ENCODE results near the gene CD40.
A peak's percentile ranks its signal among the peaks of the same experiment; 100 is the strongest.

CD40 gene

DNA sequence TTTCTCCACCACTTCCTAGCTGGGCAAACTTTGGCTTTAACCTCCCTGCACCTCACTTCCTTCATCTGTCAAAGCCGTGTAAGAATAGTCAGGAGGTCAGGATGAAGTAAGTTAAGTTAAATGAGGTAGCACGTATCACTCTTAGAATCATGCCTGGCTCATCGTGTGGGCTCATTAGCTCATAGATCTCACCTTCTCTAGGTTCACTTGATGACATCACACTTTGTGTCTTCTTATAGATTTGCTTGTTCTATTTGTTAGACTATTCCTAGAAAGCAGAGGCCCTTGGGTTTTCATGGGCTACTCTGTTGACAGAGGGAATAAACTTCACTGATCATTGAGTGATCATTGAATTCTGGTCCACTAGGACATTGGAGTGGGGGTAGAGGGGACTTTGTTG lies 16.2 kb upstream of the CD40 start:
- H3K9me3 ChIP-seq (ENCODE audit: control insufficient read depth, low read length): no peaks in the 10 kb centered on the region
- H3K27me3 ChIP-seq (ENCODE audit: control insufficient read depth, insufficient read depth, low read length): peaks cover 41% of the 10 kb centered on the region
- H3K9ac ChIP-seq (ENCODE audit: low read length): no peak overlapping the region
- H3K36me3 ChIP-seq (ENCODE audit: control insufficient read depth, insufficient read depth, low read length): no peaks in the 10 kb centered on the region
- no peaks in the 10 kb centered on the region for H3K4me1 ChIP-seq (ENCODE audit: control insufficient read depth, insufficient read depth, low read length)
- no peak overlapping the region for H3K4me3 ChIP-seq (ENCODE audit: low read length)

DNA sequence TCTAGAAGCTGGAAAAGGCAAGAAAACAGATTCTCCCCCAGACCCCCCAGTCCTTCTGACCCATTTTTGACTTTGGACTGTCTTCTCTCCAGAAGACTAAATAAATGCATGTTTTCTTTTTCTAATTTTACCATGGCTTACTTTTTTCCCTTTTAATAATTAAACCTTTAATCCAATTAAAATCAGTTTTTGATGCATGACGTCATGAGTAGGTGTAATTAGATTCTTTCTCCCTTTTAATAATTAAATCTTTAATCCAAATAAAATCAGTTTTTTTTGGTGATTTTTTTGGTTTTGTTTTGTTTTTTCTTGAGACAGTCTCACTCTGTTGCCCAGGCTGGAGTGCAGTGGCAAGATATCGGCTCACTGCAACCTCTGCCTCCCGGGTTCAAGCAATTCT lies 15.2 kb upstream of the CD40 start:
- Histone ChIP-seq H3K36me3 (ENCODE audit: control insufficient read depth, insufficient read depth, low read length) (no peaks in the 10 kb centered on the region), H3K27me3 (ENCODE audit: control insufficient read depth, insufficient read depth, low read length) (peaks cover 41% of the 10 kb centered on the region)

DNA sequence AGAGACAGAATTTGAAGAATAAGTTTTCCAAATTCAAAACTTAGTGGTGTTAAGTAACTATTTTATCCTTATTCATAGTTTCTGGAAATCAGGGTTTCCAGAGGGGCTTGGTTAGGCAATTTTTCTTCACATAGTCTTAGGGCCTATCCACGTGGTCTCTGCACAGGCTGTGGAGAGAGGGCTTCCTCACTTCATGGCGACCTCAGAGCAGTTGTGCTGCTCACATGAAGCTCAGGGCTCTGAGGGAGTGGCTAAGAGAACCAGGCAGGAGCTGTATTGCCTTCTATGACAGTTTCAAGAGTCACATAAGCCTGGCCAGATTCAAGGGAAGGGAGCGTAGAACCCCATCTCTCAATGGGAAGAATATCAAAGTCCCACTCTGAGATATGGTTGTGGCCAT lies 13.9 kb upstream of the CD40 start:
- H3K9me3 ChIP-seq (ENCODE audit: control insufficient read depth, low read length): no peaks in the 10 kb centered on the region

More for the DNA sequence above, 15.2 kb upstream of the CD40 start:
- Histone ChIP-seq H3K9ac (ENCODE audit: low read length) (no peak overlapping the region), H3K9me3 (ENCODE audit: control insufficient read depth, low read length) (no peaks in the 10 kb centered on the region), H3K4me1 (ENCODE audit: control insufficient read depth, insufficient read depth, low read length) (no peaks in the 10 kb centered on the region), H3K4me3 (ENCODE audit: low read length) (no peak overlapping the region)

DNA sequence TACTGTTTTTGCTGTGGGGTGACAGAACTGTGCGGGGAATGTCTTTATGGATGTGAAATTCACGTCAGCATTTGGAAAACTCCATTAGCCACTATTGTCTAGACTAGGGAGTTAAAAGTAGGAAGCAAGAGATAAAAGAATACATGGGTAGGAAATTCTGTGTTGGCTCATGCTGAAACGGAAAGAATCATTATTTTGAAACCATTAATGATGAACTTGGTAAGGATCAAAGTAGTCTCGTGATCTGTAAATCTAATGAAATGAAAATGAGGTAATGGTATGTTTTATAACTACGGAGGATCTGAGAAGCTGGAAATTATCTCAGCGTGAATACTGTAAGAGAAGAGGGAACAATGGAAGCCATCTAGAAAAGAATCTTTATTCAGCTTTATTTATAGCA lies 11.1 kb upstream of the CD40 start:
- peaks cover 12% of the 10 kb centered on the region for H3K27me3 ChIP-seq (ENCODE audit: control insufficient read depth, insufficient read depth, low read length)
- no peak overlapping the region for H3K4me3 ChIP-seq (ENCODE audit: low read length)
- H3K4me1 ChIP-seq (ENCODE audit: control insufficient read depth, insufficient read depth, low read length): no peaks in the 10 kb centered on the region
- no peak overlapping the region for H3K9ac ChIP-seq (ENCODE audit: low read length)
- H3K9me3 ChIP-seq (ENCODE audit: control insufficient read depth, low read length): no peaks in the 10 kb centered on the region
- no peaks in the 10 kb centered on the region for H3K36me3 ChIP-seq (ENCODE audit: control insufficient read depth, insufficient read depth, low read length)

More for the DNA sequence above, 13.9 kb upstream of the CD40 start:
- H3K4me3 ChIP-seq (ENCODE audit: low read length): no peak overlapping the region
- no peak overlapping the region for H3K9ac ChIP-seq (ENCODE audit: low read length)
- no peaks in the 10 kb centered on the region for H3K36me3 ChIP-seq (ENCODE audit: control insufficient read depth, insufficient read depth, low read length)
- no peaks in the 10 kb centered on the region for H3K4me1 ChIP-seq (ENCODE audit: control insufficient read depth, insufficient read depth, low read length)
- H3K27me3 ChIP-seq (ENCODE audit: control insufficient read depth, insufficient read depth, low read length): peaks cover 34% of the 10 kb centered on the region

DNA sequence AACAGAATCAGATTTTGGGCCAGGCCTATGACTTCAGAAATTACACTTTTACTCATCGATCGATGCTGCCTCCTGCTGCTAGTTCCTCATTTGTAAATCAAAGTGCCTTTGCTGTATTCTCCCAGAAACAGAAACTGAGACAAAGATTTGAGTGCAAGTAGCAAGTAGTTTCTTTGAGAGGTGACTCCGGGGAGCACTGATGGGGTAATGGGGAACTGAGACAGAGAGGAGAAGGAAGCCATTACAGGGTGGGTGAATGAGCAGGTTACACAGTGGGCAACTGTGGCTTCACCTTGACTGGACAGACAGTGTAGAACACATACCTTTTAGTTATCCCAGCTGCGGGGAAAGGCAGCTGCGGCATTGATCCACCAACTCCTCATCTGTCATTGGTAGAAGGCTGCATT lies 9.7 kb upstream of the CD40 start:
- Histone ChIP-seq H3K4me1 (ENCODE audit: control insufficient read depth, insufficient read depth, low read length) (no peaks in the 10 kb centered on the region), H3K9me3 (ENCODE audit: control insufficient read depth, low read length) (no peaks in the 10 kb centered on the region), H3K9ac (ENCODE audit: low read length) (no peak overlapping the region), H3K36me3 (ENCODE audit: control insufficient read depth, insufficient read depth, low read length) (no peaks in the 10 kb centered on the region), H3K27me3 (ENCODE audit: control insufficient read depth, insufficient read depth, low read length) (peaks cover 5% of the 10 kb centered on the region), H3K4me3 (ENCODE audit: low read length) (no peak overlapping the region)

DNA sequence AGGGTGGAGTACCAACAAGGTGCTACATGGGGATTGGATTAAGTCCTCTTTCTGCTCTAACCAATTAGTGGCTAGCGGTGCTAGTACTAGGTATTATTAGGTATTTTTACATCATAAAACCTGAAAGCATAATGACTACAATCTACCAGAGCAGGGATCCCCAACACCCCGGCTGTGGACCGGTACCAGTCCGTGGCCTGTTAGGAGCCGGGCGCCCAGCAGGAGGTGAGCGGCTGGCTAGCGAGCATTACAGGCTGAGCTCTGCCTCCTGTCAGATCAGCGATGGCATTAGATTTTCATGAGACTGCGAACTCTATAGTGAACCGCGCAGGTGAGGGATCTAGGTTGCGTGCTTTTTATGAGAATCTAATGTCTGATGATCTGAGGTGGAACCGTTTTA lies 9.1 kb upstream of the CD40 start:
- Histone ChIP-seq H3K9ac (ENCODE audit: low read length) (no peak overlapping the region), H3K36me3 (ENCODE audit: control insufficient read depth, insufficient read depth, low read length) (no peaks in the 10 kb centered on the region), H3K4me3 (ENCODE audit: low read length) (no peak overlapping the region), H3K9me3 (ENCODE audit: control insufficient read depth, low read length) (no peaks in the 10 kb centered on the region), H3K27me3 (ENCODE audit: control insufficient read depth, insufficient read depth, low read length) (peaks cover 5% of the 10 kb centered on the region), H3K4me1 (ENCODE audit: control insufficient read depth, insufficient read depth, low read length) (no peaks in the 10 kb centered on the region)

DNA sequence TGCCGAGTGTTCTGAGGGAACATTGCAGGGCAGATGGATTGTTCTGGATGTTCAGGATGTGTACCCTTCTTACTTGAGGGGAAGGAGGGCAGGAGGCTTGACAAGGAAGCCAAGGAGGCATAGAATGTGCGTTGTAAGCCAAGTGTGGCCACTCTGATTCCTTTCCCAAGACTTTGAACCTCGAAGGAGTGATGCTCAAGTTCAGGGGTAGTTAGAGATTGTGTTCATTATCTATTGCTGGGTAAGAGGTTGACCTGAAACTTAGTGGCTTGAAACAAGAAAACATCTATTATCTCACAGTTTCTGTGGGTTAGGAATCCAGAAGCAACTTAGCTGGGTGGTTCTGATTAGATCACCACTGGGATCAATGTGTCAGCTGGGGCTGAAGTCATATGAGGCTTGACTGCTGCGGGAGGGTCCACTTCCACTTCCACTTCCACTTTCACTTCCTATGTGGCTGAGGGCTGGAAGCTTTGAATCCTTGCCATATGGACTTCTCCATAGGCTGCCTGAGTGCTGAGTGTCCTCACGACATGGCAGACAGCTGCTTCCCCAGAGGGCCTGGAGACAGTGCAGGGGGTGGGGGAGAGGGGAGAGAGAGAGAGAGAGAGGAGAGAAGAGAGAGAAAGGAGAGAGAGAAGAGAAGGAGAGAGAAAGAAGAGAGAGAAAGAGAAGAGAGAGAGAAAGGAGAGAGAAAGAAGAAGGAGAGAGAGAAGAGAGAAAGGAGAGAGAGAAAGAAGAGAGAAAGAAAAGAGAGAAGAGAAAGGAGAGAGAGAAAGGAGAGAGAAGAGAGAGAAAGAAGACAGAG lies 6.9 kb upstream of the CD40 start:
- Histone ChIP-seq H3K4me1 (ENCODE audit: control insufficient read depth, insufficient read depth, low read length) (no peaks in the 10 kb centered on the region), H3K27me3 (ENCODE audit: control insufficient read depth, insufficient read depth, low read length) (no peaks in the 10 kb centered on the region), H3K4me3 (ENCODE audit: low read length) (no peak overlapping the region), H3K36me3 (ENCODE audit: control insufficient read depth, insufficient read depth, low read length) (no peaks in the 10 kb centered on the region), H3K9me3 (ENCODE audit: control insufficient read depth, low read length) (no peaks in the 10 kb centered on the region), H3K9ac (ENCODE audit: low read length) (no peak overlapping the region)

DNA sequence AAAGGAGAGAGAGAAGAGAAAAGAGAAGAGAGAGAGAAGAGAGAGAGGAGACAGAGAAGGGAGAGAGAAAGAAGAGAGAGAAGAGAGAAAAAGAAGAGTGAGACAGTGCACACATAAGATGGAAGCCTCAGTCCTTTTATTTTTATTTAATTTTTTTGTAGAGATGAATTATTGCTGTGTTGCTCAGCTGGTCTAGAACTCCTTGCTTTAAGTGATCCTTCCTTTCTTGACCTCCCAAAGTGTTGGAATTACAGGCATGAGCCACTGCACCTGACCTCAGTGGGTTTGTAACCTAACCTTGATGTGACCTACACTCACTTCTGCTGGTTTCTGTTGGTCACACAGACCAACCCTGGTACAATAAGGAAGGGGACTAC lies 6.3 kb upstream of the CD40 start:
- H3K9ac ChIP-seq (ENCODE audit: low read length): no peak overlapping the region
- no peaks in the 10 kb centered on the region for H3K9me3 ChIP-seq (ENCODE audit: control insufficient read depth, low read length)
- no peaks in the 10 kb centered on the region for H3K4me1 ChIP-seq (ENCODE audit: control insufficient read depth, insufficient read depth, low read length)
- H3K27me3 ChIP-seq (ENCODE audit: control insufficient read depth, insufficient read depth, low read length): no peaks in the 10 kb centered on the region
- H3K36me3 ChIP-seq (ENCODE audit: control insufficient read depth, insufficient read depth, low read length): no peaks in the 10 kb centered on the region
- no peak overlapping the region for H3K4me3 ChIP-seq (ENCODE audit: low read length)

DNA sequence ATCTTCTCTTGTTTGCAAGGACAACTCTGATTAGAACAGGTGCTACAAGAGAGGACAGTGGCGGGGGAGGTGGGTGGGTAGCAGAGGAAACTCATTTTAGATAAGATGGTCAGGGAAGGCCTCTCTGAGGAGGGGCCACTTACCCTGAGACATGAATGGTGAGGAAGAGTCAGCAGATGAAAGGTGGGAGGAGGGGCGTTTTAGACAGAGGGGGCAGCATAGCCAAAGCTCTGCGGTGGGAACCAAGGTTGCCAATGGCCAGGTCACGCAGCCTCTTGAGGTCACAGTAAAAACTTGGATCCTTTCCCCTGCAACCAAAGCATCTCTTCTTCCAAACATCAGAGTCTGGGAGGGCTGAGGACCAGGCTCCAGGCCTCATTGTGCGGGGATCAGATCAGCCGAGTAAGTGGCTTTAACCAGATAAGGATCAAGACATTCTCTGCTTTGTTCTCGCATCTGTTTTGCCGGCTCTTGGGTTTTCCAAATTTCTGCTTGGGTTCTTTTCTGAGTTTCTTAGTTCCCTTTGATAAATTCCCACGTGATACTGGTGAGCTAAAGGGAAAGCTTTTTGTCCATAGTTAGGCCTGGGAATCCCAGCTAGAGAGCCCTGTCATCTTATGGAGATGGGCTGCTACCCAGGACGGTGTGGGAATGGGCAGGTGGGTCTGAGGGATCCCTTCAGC lies 5.5 kb upstream of the CD40 start:
- H3K36me3 ChIP-seq (ENCODE audit: control insufficient read depth, insufficient read depth, low read length): no peaks in the 10 kb centered on the region
- no peak overlapping the region for H3K4me3 ChIP-seq (ENCODE audit: low read length)
- no peaks in the 10 kb centered on the region for H3K9me3 ChIP-seq (ENCODE audit: control insufficient read depth, low read length)
- no peak overlapping the region for H3K9ac ChIP-seq (ENCODE audit: low read length)
- peaks cover under 1% of the 10 kb centered on the region for H3K27me3 ChIP-seq (ENCODE audit: control insufficient read depth, insufficient read depth, low read length)
- peaks cover 3% of the 10 kb centered on the region for H3K4me1 ChIP-seq (ENCODE audit: control insufficient read depth, insufficient read depth, low read length)

DNA sequence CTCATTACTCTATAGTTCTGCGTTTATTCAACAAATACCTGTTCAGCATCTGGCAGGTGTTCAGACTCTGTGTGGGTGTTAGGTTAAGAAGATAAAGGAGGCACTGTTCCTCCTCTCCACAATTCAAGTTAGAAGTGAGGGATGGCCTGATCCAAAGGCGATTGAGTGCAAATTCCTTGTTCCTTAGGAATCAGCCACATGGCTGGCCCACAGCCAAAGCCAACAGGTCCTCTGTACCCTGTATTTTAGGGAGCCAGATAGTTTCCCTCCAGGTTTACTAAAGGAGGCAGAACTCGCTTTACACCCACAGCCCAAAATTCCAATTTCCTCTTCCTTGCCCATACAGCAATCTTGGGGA lies 5.0 kb upstream of the CD40 start:
- Histone ChIP-seq H3K9ac (ENCODE audit: low read length) (no peak overlapping the region), H3K4me3 (ENCODE audit: low read length) (no peak overlapping the region), H3K27me3 (ENCODE audit: control insufficient read depth, insufficient read depth, low read length) (peaks cover 4% of the 10 kb centered on the region), H3K4me1 (ENCODE audit: control insufficient read depth, insufficient read depth, low read length) (peaks cover 8% of the 10 kb centered on the region), H3K9me3 (ENCODE audit: control insufficient read depth, low read length) (no peaks in the 10 kb centered on the region), H3K36me3 (ENCODE audit: control insufficient read depth, insufficient read depth, low read length) (no peaks in the 10 kb centered on the region)

DNA sequence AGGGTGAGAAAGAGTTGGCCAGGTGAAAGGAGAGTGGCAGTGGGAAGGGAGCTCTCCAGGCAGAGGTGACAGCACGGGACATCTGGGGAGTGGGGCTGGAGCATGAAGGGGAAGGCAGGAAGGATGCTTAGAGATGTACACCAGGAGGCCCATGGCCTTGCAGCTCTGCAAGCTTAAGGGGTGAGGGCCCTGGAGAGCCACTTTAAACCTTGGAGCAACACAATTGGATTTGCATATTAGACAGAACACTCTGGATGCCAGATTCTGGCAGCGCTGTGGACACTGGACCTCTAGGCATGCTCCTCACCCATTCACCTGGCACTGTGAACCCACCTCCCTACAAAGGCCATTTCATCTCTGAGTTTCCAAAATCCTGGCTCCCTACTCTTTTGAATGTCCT lies 3.7 kb upstream of the CD40 start:
- no peaks in the 10 kb centered on the region for H3K9me3 ChIP-seq (ENCODE audit: control insufficient read depth, low read length)
- no peak overlapping the region for H3K4me3 ChIP-seq (ENCODE audit: low read length)
- peaks cover 4% of the 10 kb centered on the region for H3K27me3 ChIP-seq (ENCODE audit: control insufficient read depth, insufficient read depth, low read length)
- H3K9ac ChIP-seq (ENCODE audit: low read length): no peak overlapping the region
- H3K4me1 ChIP-seq (ENCODE audit: control insufficient read depth, insufficient read depth, low read length): peaks cover 15% of the 10 kb centered on the region
- H3K36me3 ChIP-seq (ENCODE audit: control insufficient read depth, insufficient read depth, low read length): no peaks in the 10 kb centered on the region

DNA sequence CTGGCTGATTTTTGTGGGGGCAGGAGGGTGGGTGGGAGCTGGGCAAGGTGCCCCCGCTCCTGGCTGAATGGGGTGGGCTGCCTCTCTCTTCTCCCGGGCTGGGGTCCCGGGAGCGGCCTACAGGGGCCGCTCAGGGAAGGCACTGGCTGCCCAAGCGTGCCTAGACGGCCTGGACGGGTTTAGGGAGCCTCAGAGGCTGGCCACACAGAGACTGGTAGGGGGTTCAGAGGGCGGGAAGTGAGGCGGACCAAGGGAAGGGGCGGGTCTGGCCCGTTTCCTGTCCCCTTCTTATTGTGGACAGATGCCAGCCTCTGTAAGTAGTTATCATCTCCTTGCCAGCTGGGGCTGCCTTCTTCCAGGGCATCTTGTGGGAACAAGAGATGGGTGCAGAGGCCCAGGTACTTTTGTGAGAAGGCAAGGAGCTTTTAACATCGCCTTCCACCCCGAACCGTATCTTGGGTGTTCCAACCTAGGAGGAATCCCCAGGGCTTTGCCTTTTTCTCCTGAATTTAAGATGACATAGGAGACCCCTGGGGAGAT lies 437 bp downstream of the CD40 start:
- H3K27me3 ChIP-seq (ENCODE audit: control insufficient read depth, insufficient read depth, low read length): peaks cover 4% of the 10 kb centered on the region
- H3K9me3 ChIP-seq (ENCODE audit: control insufficient read depth, low read length): no peaks in the 10 kb centered on the region
- no peaks in the 10 kb centered on the region for H3K36me3 ChIP-seq (ENCODE audit: control insufficient read depth, insufficient read depth, low read length)
- H3K4me3 ChIP-seq (ENCODE audit: low read length): peak overlapping the region; percentile 17
- peaks cover 15% of the 10 kb centered on the region for H3K4me1 ChIP-seq (ENCODE audit: control insufficient read depth, insufficient read depth, low read length)
- peak overlapping the region; percentile 58 for H3K9ac ChIP-seq (ENCODE audit: low read length)
